ENCODE data around the gene ZNF385B.
"Not testable (repeated sequence)": the region's sequence is repeated elsewhere in the genome, so short reads cannot be mapped to it uniquely, and the experiment has no call there.

The ZNF385B gene

GRCh38 chr2:179861416-179862067 is at the start of gene ZNF385B:
Gene ZNF385B, minus strand, starts transcription at chr2:179861612.
- DNase-seq (ENCODE audit: low read depth in 2 of 2), result no peak

DNA sequence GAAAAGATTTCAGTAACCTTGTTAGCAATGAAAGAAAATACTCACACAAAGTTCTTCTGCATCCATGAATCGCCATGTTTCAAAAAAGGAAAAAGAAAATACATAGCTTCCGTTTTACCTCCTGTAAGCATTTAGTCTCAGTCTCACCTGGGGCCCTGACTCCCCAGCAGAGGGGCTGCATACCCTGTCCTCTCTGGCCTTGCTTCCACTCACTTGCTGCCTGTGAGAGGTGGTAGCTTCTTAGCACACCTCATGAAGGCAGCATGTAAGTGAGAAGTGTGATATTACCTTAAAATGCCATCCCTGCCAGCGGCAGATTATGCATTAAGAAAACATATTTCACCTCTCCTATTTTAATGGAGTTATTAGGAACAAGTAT is 49.3 kb upstream of the ZNF385B start:
- DNase-seq (ENCODE audit: low read depth in 2 of 2), result no peak

DNA sequence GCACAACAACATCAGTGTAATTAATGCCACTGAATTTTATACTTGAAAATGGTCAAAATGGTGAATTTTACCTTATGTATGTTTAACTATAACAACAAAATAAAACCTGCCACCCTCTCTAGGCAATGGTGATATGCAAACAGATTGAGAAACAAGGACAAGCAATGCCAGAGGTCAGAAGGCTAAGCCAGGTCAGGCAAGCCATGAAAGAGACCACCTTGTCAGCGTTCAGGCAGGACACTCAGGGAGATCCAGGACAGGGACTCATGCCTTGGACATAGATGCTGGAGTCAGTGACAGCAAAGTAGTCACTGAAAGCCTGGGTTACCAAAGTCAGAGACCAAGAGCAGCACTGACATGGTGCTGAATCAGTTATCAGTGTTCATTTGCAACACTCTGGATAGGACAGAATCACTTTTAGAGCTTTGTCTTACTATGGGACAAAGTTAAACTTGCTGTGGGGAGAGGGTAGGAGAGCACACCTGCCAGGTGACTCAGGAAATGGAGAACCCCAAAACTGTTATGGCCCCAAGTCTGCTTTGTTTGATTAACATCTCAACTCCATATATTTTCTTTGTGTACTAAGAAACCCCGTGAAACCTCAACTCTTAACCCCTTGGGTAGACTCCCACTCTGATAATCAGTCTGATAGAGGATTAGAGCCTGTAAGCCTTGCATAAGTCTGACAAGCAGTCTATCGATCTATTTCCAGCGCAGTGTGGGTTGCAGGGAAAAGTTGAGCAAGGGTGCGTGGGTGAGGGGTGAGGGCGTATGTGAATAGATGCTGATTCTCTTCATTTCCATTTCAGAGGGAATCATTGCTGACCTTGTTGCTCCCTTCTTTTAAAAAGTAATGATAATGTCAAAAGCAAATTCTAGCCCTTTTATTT is 48.7 kb upstream of the ZNF385B start:
- no peak for DNase-seq (ENCODE audit: low read depth in 2 of 2)

- no peak for DNase-seq (ENCODE audit: low read depth in 2 of 2)
Observed at GRCh38 chr2:179900655-179901054, 39.2 kb upstream of the ZNF385B start.

DNA sequence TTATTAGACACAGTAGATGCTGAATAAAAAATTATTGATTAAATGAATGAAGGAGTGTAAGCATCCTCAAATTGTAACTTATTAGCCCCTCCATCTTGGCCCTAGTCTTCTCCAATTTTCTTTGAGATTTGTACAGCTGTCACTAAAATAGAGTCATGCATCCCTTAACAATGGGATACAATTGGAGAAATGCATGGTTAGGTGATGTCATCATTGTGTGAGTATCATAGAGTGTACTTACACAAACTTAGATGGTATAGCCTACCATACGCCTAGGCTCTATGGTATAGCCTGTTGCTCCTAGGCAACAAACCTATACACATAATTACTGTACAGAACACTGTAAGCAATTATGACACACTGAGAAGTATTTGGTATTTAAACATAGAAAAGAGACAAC is 38.3 kb upstream of the ZNF385B start:
- no peak for DNase-seq (ENCODE audit: low read depth in 2 of 2)

DNA sequence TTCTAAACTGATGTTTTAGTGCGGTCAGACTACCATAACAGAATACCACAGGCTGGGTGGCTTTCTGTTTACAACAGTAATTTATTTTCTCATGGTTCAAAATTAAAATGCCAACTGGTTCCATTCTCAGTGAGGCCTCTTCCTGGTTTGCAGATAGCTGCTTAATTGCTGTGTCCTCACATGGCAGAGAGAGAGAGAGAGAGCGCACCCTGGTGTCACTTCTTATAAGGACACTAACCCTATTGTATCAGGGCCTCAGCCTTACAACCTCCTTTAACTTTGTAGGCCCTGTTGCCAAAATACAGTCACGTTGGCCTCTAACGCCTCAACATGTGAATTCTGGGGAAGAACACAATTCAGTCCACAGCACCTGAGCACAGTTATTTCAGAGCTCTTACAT is 37.5 kb upstream of the ZNF385B start:
- no peak for DNase-seq (ENCODE audit: low read depth in 2 of 2)

GRCh38 chr2:179893616-179894015 is 32.2 kb upstream of the ZNF385B start:
- no peak for DNase-seq (ENCODE audit: low read depth in 2 of 2)

DNA sequence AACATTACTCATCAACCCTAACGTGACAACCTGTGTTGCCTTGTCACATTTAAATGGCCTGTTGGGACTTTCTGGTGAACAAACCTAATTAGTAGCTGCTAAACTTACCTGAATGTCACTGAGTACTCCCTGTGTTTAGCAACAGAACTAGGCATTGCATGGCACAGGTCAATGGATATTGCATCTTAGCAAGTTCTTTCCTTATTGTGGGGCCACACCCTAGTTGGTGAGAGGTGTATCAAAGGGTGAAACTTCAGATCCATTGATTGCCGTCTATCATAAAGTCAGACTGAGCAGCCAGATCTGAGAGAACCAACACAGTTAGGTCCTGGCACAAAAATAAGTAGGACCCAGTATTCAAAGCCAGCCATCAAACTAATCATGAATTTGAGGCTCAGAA is 29.8 kb upstream of the ZNF385B start:
- DNase-seq (ENCODE audit: low read depth in 2 of 2), result no peak

- DNase-seq (ENCODE audit: low read depth in 2 of 2), result no peak
Observed at GRCh38 chr2:179890666-179891065, 29.3 kb upstream of the ZNF385B start.

GRCh38 chr2:179888642-179889041 is 27.2 kb upstream of the ZNF385B start:
- DNase-seq (ENCODE audit: low read depth in 2 of 2), result not testable (repeated sequence)

- DNase-seq (ENCODE audit: low read depth in 2 of 2), result no peak
Observed at GRCh38 chr2:179884193-179884592, 22.8 kb upstream of the ZNF385B start.

DNA sequence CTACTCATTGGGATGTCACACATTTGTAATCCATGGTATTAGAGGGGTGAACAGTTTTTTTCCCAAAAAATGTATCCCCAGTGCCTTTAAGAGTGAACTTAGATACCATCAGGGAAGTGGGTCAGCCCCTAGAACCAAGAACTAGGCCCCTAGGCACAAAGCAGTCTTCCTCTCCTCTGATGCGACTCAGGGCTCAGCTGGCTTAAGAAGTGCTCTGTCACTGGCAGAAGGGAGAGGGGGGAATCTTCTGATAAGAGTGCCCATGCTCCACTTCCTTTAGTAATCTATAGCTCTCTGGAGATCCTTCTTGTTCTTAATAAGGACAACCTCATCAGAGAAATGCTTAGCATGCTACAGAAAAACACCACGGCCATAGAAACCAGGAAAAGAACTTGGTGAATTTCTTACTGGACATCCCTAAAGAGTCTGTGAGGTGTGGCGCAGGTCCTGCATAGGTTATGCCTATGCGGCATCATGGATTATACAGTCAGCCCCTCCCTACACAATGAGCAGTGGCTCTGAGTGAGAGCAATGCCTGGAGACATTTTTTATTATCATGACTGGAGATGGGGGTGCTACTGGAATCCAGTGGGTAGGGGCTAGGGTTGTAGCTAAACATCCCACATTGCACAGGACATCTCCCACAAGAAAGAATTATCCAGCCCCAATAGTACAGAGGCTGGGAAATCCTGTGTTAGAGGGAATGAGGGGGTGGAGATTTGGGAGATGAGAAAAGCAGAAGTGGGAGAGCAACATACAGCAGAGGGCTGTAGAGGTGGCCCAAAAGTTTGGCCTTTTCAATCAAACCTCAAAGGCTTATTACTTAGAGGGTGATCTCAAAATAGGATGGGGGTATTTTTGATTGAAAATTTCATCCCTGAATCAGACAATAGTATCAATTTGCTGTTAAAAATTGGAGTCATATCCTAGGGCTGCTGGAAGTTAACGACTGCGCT is 21.7 kb upstream of the ZNF385B start:
- DNase-seq (ENCODE audit: low read depth in 2 of 2), result no peak

GRCh38 chr2:179877601-179878364 is 16.4 kb upstream of the ZNF385B start:
- DNase-seq (ENCODE audit: low read depth in 2 of 2), result no peak

- DNase-seq (ENCODE audit: low read depth in 2 of 2), result no peak
Observed at GRCh38 chr2:179876266-179876665, 14.9 kb upstream of the ZNF385B start.

GRCh38 chr2:179875864-179876263 is 14.5 kb upstream of the ZNF385B start:
- no peak for DNase-seq (ENCODE audit: low read depth in 2 of 2)

DNA sequence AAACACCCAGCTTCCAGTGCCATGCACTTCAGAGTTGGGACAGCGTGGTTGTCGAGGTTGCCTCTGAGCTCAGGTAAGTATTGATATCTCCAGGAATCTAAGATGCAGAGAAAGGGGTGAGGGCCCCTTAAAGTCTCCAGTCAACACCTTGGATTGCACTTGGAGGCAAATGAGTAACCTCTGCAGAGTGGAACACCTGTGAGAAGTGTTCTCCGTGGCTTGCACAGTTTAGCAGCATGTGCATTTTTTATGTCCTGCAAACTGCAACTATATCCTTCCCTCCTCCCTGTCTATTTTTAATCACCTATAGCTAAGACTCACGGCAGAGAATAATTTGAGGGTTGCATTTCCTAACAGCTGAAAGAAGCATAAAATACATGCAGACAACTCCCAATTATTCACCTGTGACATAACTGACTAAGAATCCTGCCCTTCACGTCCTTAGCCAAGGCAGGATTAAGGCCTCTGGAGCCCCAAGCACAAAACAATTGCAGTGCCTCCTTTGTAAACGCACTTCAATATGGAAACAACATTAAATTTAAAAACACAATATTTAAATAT is 1.6 kb upstream of the ZNF385B start:
- DNase-seq (ENCODE audit: low read depth in 2 of 2), result no peak

- no peak for DNase-seq (ENCODE audit: low read depth in 2 of 2)
Observed at GRCh38 chr2:179861027-179861415, 391 bp downstream of the ZNF385B start.

- DNase-seq (ENCODE audit: low read depth in 2 of 2), result no peak
Observed at GRCh38 chr2:179860255-179861026, 971 bp downstream of the ZNF385B start.

GRCh38 chr2:179859523-179859922 is 1.9 kb downstream of the ZNF385B start:
- no peak for DNase-seq (ENCODE audit: low read depth in 2 of 2)

DNA sequence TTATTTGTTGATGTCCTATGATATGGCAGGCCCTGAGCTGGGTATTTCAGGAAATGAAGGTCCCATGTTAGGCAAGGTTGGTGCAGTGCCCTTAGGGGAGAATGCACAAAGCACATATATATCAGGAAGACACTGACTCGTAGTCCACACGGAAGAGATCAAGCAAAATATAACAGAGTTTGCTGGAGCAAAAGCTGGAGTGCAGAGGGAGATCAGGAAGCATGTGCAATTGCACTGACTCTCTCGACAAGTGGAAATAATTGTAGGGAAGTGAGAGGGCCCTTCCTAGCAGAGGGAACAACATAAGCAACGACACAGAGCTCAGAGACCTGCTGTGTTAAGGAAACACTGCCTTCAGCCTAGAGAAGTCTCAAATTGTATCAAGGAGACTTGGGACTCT is 4.2 kb downstream of the ZNF385B start:
- DNase-seq (ENCODE audit: low read depth in 2 of 2), result no peak
